NB4 (cell line): ENCODE results near the gene SMPD1.

ENCODE experiments used
- MAX ChIP-seq: IDR thresholded peaks from 2 replicates; pipeline ENCODE4 v1.6.1; 2011; ENCODE audit warnings: low read depth, low read length
- MYC ChIP-seq: IDR thresholded peaks from 2 replicates; pipeline ENCODE4 v1.6.1; 2011; ENCODE audit warnings: low read depth, low read length
- POLR2A ChIP-seq: IDR thresholded peaks from 2 replicates; pipeline ENCODE4 v1.6.1; 2011; ENCODE audit warnings: mild to moderate bottlenecking; ENCODE audit not compliant: insufficient read length; ENCODE audit errors: extremely low read depth
- TF ChIP-seq, protein P1 (sequence below): IDR thresholded peaks from one replicate; pipeline ENCODE4 v1.5.1; 2012; ENCODE audit warnings: low read depth, low read length

GRCh38 chr11:6420677-6421076 lies 30.4 kb downstream of the SMPD1 start:
- TF ChIP-seq, protein P1, sequence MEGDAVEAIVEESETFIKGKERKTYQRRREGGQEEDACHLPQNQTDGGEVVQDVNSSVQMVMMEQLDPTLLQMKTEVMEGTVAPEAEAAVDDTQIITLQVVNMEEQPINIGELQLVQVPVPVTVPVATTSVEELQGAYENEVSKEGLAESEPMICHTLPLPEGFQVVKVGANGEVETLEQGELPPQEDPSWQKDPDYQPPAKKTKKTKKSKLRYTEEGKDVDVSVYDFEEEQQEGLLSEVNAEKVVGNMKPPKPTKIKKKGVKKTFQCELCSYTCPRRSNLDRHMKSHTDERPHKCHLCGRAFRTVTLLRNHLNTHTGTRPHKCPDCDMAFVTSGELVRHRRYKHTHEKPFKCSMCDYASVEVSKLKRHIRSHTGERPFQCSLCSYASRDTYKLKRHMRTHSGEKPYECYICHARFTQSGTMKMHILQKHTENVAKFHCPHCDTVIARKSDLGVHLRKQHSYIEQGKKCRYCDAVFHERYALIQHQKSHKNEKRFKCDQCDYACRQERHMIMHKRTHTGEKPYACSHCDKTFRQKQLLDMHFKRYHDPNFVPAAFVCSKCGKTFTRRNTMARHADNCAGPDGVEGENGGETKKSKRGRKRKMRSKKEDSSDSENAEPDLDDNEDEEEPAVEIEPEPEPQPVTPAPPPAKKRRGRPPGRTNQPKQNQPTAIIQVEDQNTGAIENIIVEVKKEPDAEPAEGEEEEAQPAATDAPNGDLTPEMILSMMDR, result no peak
- TF ChIP-seq POLR2A, result no peak
- no peak for TF ChIP-seq MAX
- no peak for TF ChIP-seq MYC
